Retina (tissue), 1 donor: Measurements from ENCODE around the gene CLMP.
A peak's percentile ranks its signal among the peaks of the same experiment; 100 is the strongest.
"Not testable (repeated sequence)": the region's sequence is repeated elsewhere in the genome, so short reads cannot be mapped to it uniquely, and the experiment has no call there.

ENCODE experiments used
- DNase-seq: peaks from one replicate; pipeline ENCODE4 v3.0.0-alpha.2; 2016

The CLMP gene

GRCh38 chr11:123217897-123218296 lies 22.8 kb upstream of the CLMP start:
- no peak for DNase-seq

- DNase-seq, result no peak
These were observed 21.2 kb upstream of the CLMP start for GRCh38 chr11:123216249-123216648.

DNA sequence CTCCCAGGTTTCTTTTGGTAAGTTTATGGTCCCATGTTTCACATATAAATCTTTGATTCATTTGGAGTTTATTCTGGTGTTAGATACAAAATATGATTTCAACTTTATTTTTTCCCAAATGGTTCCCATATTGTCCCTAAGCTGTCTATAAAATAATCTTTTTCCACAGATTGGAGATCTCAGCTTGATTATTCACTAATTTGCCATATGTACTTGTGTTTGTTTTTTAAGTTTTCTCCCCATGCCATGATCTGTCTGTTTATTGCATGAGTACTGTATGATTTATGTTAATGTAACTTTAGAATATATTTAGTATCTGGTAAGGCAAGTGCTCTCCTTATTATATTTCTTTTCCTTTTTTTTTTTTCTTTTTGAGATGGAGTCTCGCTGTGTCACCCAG lies 19.9 kb upstream of the CLMP start:
- DNase-seq, result no peak

- DNase-seq, result no peak
These were observed 19.3 kb upstream of the CLMP start for GRCh38 chr11:123214396-123214795.

- DNase-seq, result no peak
These were observed 18.3 kb upstream of the CLMP start for GRCh38 chr11:123213307-123213771.

GRCh38 chr11:123212406-123212805 lies 17.4 kb upstream of the CLMP start:
- DNase-seq, result no peak

DNA sequence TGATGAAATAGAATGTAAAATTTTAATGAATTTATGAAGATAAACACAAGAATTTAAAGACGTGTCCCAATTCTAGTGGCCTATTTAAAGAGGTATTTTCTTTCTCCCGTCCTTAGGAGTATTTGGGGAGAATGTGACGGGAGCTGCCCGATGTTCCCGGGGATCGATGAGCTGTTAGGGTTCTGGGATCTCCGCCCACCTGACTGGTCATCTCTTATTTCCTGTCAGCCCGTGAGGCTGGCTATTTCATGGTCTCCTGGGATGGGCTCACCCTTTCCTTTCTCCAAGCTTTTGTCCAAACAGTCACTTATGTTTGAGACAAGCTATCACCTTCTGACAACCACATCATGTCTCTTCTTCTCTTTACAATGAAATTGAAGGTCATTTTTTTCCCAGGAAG lies 16.9 kb upstream of the CLMP start:
- no peak for DNase-seq

- DNase-seq, result no peak
These were observed 16.3 kb upstream of the CLMP start for GRCh38 chr11:123211149-123211852.

DNA sequence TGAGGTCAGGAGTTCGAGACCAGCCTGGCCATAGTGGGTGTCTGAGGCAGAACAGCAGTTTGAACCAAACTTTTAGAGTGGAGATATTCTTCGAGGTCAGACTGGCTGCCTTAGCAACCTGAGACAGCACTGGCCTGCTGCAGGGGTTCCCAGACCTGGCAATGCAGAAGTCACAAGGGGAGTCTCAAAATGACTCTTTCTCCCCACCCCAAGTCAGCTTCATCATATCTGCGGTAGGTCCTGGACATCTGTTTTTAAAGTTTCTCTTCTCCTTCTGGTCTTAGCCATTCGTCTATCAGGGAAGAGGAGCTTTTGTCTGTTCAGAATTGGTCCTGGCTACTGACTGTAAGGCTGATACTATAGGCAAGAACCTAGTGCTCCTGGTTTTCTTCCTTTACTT lies 14.5 kb upstream of the CLMP start:
- no peak for DNase-seq

DNA sequence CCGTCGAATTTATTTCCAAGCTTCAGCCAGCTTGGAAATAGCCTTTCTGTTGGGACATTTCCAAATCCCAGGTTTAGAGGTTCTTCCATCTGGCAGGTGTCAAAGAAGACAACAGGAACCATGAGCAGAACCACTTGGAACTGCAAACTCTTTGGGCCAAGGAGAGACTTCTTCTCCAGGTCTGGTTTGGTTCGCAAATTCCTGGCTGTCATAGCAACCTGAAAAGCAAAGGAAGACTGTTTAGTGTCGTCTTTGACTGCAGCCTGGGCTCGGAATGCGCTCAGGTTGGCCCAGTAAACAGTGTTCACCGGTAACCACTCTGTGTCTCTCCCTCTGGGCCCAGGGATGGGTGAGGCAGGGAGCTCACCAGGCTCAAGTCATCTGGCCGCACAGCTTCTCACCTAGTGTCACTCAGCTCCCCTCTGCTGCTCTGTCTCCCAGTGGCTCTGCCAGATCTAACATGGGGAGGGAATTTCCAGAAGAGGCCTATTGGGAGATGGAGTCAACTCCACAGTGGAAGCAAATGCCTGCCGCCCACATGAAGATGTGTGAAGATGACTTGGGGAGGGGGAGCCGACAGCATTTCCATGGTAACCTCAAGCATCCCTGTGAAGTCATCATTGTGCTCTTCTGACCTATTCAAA lies 11.9 kb upstream of the CLMP start:
- DNase-seq, result no peak

DNA sequence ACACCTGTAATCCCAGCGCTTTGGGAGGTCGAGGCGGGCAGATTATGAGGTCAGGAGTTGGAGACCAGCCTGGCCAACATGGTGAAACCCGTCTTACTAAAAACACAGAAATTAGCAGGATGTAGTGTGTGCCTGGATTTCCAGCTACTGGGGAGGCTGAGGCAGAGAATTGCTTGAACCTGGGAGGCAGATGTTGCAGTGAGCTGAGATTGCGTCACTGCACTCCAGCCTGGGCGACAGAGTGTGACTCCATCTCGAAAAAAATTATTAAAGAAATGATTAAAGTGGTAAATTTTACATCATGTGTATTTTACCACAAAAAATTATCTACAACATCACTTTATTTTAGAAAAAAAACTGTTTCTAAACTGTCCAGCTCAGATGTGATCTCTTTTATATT lies 11.0 kb upstream of the CLMP start:
- DNase-seq, result not testable (repeated sequence)

- no peak for DNase-seq
These were observed 8.9 kb upstream of the CLMP start for GRCh38 chr11:123203934-123204333.

- DNase-seq, result no peak
These were observed 8.4 kb upstream of the CLMP start for GRCh38 chr11:123203471-123203870.

DNA sequence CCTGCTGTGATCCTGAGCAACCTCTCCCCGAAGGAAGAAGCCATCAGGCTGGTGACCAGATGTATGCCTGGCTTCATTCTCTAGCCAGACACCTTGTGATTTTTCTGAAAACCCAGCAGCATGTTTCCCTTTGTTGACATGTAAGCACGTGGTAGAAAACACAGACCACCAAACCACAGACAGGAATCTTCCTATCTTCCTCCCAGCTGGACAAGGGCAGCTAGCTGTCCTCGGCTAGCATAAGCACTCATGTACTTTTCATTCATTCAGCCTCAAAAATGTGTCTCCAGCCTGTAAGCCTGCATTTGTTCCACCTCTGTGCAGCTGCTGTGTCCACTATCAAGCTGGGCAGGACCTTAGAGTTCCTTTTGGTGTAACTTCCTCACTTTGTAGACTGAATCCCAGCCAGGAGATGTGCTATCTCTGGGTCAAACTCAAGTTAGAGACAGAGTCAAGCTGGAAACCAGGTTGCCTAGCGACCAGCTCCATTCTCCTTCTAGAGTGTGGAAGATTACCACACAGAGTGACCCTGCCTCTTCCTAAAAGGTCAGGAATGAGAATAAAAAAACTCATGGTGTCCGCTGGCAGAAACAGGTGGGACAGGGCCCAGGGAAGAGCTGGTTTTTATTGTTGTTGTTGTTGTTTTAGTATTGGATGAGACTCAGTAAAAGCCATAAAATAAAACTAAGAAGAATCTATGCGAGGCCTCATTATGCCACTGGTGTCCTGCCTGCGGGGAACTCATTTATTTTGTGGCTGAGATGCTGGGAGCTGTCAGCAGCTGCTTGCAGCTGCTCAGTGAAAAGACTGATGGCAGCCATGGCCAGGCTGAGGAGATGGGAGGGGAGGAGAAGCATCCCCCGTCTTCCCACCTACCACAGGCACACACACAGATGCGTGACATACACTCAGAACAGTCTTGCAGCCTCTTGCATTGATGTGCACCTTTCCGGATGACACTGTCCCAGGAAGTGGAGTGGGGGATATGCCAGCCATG lies 7.4 kb upstream of the CLMP start:
- DNase-seq, result peak; percentile 67

GRCh38 chr11:123200264-123200663 lies 5.2 kb upstream of the CLMP start:
- DNase-seq, result no peak

DNA sequence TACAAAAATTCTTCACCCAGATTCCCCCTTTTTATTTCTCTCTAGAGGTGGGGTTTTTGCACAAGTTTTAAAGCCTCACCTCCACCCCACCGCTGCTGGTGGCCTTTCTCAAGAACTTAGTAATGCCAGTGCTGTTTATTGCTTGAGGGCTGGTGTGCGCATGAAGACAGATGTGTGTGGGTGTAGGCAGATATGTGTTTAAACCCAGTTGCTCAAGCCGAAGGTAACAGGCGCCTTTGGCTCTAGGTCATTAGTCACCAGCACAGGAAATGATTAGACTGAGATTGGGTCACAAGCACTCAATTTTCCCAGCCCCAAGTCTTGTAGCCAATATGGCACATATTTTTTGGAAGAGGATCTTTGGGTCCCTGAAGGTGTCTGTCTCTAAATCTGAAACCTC lies 2.7 kb upstream of the CLMP start:
- DNase-seq, result no peak

GRCh38 chr11:123196060-123196714 lies 1.1 kb upstream of the CLMP start:
- DNase-seq, result peak; percentile 72

- peak; percentile 64 for DNase-seq
These were observed 486 bp downstream of the CLMP start for GRCh38 chr11:123194337-123195187.

- no peak for DNase-seq
These were observed 1.3 kb downstream of the CLMP start for GRCh38 chr11:123193742-123194141.

DNA sequence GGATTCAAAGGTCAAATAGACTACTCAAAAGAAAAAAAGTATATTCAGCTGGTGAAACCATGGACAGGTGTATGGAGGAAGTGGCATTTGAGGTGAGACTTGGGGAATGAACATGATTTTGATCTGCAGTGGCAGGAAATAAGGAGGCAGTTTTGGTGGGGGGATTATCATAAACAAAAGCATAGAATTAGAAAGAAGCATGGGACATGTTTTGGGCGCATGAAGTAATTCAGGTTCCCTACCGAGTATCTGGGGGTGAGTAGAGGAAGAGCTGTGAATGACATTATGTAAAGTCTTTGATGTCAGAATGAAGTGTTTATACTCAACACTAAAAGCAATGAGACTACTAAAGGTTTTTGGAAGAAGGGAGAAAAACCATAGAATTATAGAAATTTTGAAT lies 3.1 kb downstream of the CLMP start:
- no peak for DNase-seq

- no peak for DNase-seq
These were observed 4.5 kb downstream of the CLMP start for GRCh38 chr11:123190518-123190917.
